ENCODE measurements around the gene ANGPTL4. TPM values are rescaled to one million over a fixed set of nuclear protein-coding genes. Genes with fewer than 3 reads are reported as not detected.

Gene ANGPTL4
- total and polyA plus RNA-seq, 2 donors (not counting 1 experiment from before 2014, with no cell fraction given): not detected

GRCh38 chr19:8388612-8388958 lies 24.6 kb downstream of the ANGPTL4 start:
- Histone ChIP-seq H3K4me2 (replicated peaks; ENCODE audit: low read depth, low read length, poor library complexity, severe bottlenecking) (no peak overlapping the region), H3K9ac (ENCODE audit: low read length) (no peak overlapping the region), H3K4me1 (ENCODE audit: control insufficient read depth in 2 of 2, insufficient read depth in 2 of 2, low read length in 2 of 2) (peaks cover 10 to 20% of the 10 kb centered on the region in 2 donors), H3K9me3 (ENCODE audit: control extremely low read depth in 1 of 3, control insufficient read depth in 2 of 3, insufficient read depth in 1 of 3, low read length in 2 of 3) (peaks cover 0 to 9% (median 0%) of the 10 kb centered on the region in 3 donors), H4K20me1 (ENCODE audit: control insufficient read depth, insufficient read depth, low read length, poor library complexity, severe bottlenecking) (peaks cover 28% of the 10 kb centered on the region), H3K27me3 (replicated peaks in 1 of 4; ENCODE audit: control extremely low read depth in 1 of 4, control insufficient read depth in 3 of 4, insufficient read depth in 4 of 4, low read length in 3 of 4) (no peaks in the 10 kb centered on the region), H3K4me3 (ENCODE audit: control extremely low read depth in 1 of 5, extremely low read depth in 1 of 5, insufficient read depth in 1 of 5, low read depth in 2 of 5, low read length in 4 of 5) (no peak overlapping the region), H2AFZ (ENCODE audit: insufficient read depth, low read depth, low read length, poor library complexity, severe bottlenecking) (no peak overlapping the region), H3K27ac (ENCODE audit: low read length in 2 of 2) (no peak overlapping the region), H3K36me3 (replicated peaks in 1 of 2; ENCODE audit: control extremely low read depth in 1 of 2, control insufficient read depth in 1 of 2, extremely low read depth in 1 of 2, insufficient read depth in 2 of 2, low read length in 1 of 2) (no peaks in the 10 kb centered on the region), H3K79me2 (ENCODE audit: control insufficient read depth, insufficient read depth, low read length) (peaks cover 33% of the 10 kb centered on the region)
- Mint-ChIP-seq H3K27ac (no peak overlapping the region), H3K4me1 (peaks cover 27% of the 10 kb centered on the region), H3K27me3 (no peaks in the 10 kb centered on the region), H3K9me3 (ENCODE audit: insufficient read depth) (no peaks in the 10 kb centered on the region), H3K4me3 (no peak overlapping the region)
- DNase-seq (no peak), ATAC-seq (ENCODE audit: low read depth) (no peak)
- no CpG with 5 or more reads among the region's 2 CpGs for WGBS (ENCODE audit: insufficient coverage)
- CTCF ChIA-PET: no interaction called here
- TF ChIP-seq EZH2 (IDR thresholded peaks at IDR 0.05; ENCODE audit: borderline replicate concordance, insufficient read depth, low read depth, low read length, poor library complexity, severe bottlenecking): no peak
- TF ChIP-seq CTCF (IDR thresholded peaks at IDR 0.05): no peak
- intact Hi-C loops (cut with micrococcal nuclease): no loop called here
- POLR2A ChIA-PET: interaction anchor here (0.7 kb wide), 1 partner anchor 126 kb away, joined by 3 read pairs; the partner anchor contains the start of gene ZNF414

GRCh38 chr19:8389891-8390616 lies 26.1 kb downstream of the ANGPTL4 start, which contains the start of gene RAB11B:
RAB11B (plus strand) TSS chr19:8390360; CDS start chr19:8390417, 57 bp downstream.
- H3K4me1 ChIP-seq (ENCODE audit: control insufficient read depth in 2 of 2, insufficient read depth in 2 of 2, low read length in 2 of 2): peaks cover 10 to 20% of the 10 kb centered on the region in 2 donors
- ATAC-seq (ENCODE audit: low read depth) (peak; percentile 86), DNase-seq (peak; percentile 100)
- H3K4me3 Mint-ChIP-seq: peak within 1 kb of the TSS; percentile 95
- H4K20me1 ChIP-seq (ENCODE audit: control insufficient read depth, insufficient read depth, low read length, poor library complexity, severe bottlenecking): peaks cover 43% of the 10 kb centered on the region
- no peaks in the 10 kb centered on the region for H3K36me3 ChIP-seq (replicated peaks in 1 of 2; ENCODE audit: control extremely low read depth in 1 of 2, control insufficient read depth in 1 of 2, extremely low read depth in 1 of 2, insufficient read depth in 2 of 2, low read length in 1 of 2)
- no peaks in the 10 kb centered on the region for H3K9me3 Mint-ChIP-seq (ENCODE audit: insufficient read depth)
- H3K4me3 ChIP-seq (ENCODE audit: control extremely low read depth in 1 of 5, extremely low read depth in 1 of 5, insufficient read depth in 1 of 5, low read depth in 2 of 5, low read length in 4 of 5): peak within 1 kb of the TSS; percentile 54 to 89 (median 82)
- ChIA-PET POLR2A (interaction anchor here (0.5 to 1.8 kb wide), 10 partner anchors 13 to 1238 kb away, joined by 3 to 14 read pairs (median 4); partner anchors contain the start of genes HNRNPM, MARCHF2, NDUFA7 and RPS28), CTCF (interaction anchor here (0.9 to 3.9 kb wide), 2 partner anchors 23 to 37 kb away, joined by 4 to 13 read pairs; partner anchors contain the start of gene MARCHF2)
- no peaks in the 10 kb centered on the region for H3K27me3 ChIP-seq (replicated peaks in 1 of 4; ENCODE audit: control extremely low read depth in 1 of 4, control insufficient read depth in 3 of 4, insufficient read depth in 4 of 4, low read length in 3 of 4)
- peaks cover 47% of the 10 kb centered on the region for H3K79me2 ChIP-seq (ENCODE audit: control insufficient read depth, insufficient read depth, low read length)
- peaks cover 29% of the 10 kb centered on the region for H3K4me1 Mint-ChIP-seq
- peak within 1 kb of the TSS; percentile 70 to 96 for H3K27ac ChIP-seq (ENCODE audit: low read length in 2 of 2)
- no peak for TF ChIP-seq EZH2 (IDR thresholded peaks at IDR 0.05; ENCODE audit: borderline replicate concordance, insufficient read depth, low read depth, low read length, poor library complexity, severe bottlenecking)
- intact Hi-C loops (cut with micrococcal nuclease): loop anchor here (1.0 to 5.0 kb wide), 7 partner anchors 23 to 1427 kb away; partner anchors contain the start of genes CD320, FBXL12, HNRNPM and MARCHF2
- WGBS (ENCODE audit: insufficient coverage): under 1% methylated on average over 67 of the region's 70 CpGs
- peaks cover 0 to 9% (median 0%) of the 10 kb centered on the region in 3 donors for H3K9me3 ChIP-seq (ENCODE audit: control extremely low read depth in 1 of 3, control insufficient read depth in 2 of 3, insufficient read depth in 1 of 3, low read length in 2 of 3)
- H3K9ac ChIP-seq (ENCODE audit: low read length): peak within 1 kb of the TSS; percentile 87
- H2AFZ ChIP-seq (ENCODE audit: insufficient read depth, low read depth, low read length, poor library complexity, severe bottlenecking): peak within 1 kb of the TSS; percentile 77
- H3K4me2 ChIP-seq (replicated peaks; ENCODE audit: low read depth, low read length, poor library complexity, severe bottlenecking): peak within 1 kb of the TSS; percentile 80
- H3K27ac Mint-ChIP-seq: peak within 1 kb of the TSS; percentile 98
- no peaks in the 10 kb centered on the region for H3K27me3 Mint-ChIP-seq

Data from B cell (primary cell).